Mononuclear cell (primary cell): ENCODE measurements around the gene CEP85L. TPM values are rescaled to one million over a fixed set of nuclear protein-coding genes. Genes with fewer than 3 reads are reported as not detected.

Experiments
- H3K27me3 ChIP-seq: 2 replicates; pipeline ENCODE4 v1.6.0; 2011; ENCODE audit warnings: low read length, control low read depth; ENCODE audit not compliant: insufficient read depth
- H3K4me1 ChIP-seq: 2 replicates; pipeline ENCODE4 v1.5.1; 2011; ENCODE audit warnings: mild to moderate bottlenecking, low read length, control low read depth; ENCODE audit not compliant: insufficient read depth
- H3K4me3 ChIP-seq: 2 replicates; pipeline ENCODE4 v1.5.1; 2011; ENCODE audit warnings: mild to moderate bottlenecking, low read length, moderate library complexity
- H3K9me3 ChIP-seq: 2 replicates; pipeline ENCODE4 v1.5.1; 2011; ENCODE audit warnings: low read depth, mild to moderate bottlenecking, control low read depth, low read length
- total RNA-seq: library from RNA; depleted of rRNA; stranded (reverse); fragments of >200 nt; gene quantifications from one replicate; pipeline ENCODE4 v1.2.3, GENCODE V29; 2012

Gene CEP85L
- total RNA-seq, 1 donor: 75.5 TPM

- Histone ChIP-seq H3K9me3 (no peaks in the 10 kb centered on the region), H3K4me1 (peaks cover 3% of the 10 kb centered on the region)
Measured at GRCh38 chr6:118669561-118669960, 18.2 kb upstream of the CEP85L start.

GRCh38 chr6:118668761-118669385 lies 17.5 kb upstream of the CEP85L start:
- peaks cover 5% of the 10 kb centered on the region for H3K4me1 ChIP-seq
- H3K27me3 ChIP-seq: no peaks in the 10 kb centered on the region
- no peak overlapping the region for H3K4me3 ChIP-seq
- H3K9me3 ChIP-seq: no peaks in the 10 kb centered on the region

More at GRCh38 chr6:118669561-118669960, 18.2 kb upstream of the CEP85L start:
- no peak overlapping the region for H3K4me3 ChIP-seq
- H3K27me3 ChIP-seq: no peaks in the 10 kb centered on the region

- Histone ChIP-seq H3K27me3 (no peaks in the 10 kb centered on the region), H3K4me3 (no peak overlapping the region), H3K4me1 (peaks cover 7% of the 10 kb centered on the region), H3K9me3 (no peaks in the 10 kb centered on the region)
Measured at GRCh38 chr6:118667988-118668387, 16.6 kb upstream of the CEP85L start.

GRCh38 chr6:118665011-118665410 lies 13.6 kb upstream of the CEP85L start:
- Histone ChIP-seq H3K4me3 (no peak overlapping the region), H3K9me3 (no peaks in the 10 kb centered on the region), H3K4me1 (peaks cover 9% of the 10 kb centered on the region), H3K27me3 (no peaks in the 10 kb centered on the region)

GRCh38 chr6:118663993-118664985 lies 12.9 kb upstream of the CEP85L start:
- Histone ChIP-seq H3K27me3 (no peaks in the 10 kb centered on the region), H3K4me1 (peaks cover 11% of the 10 kb centered on the region), H3K9me3 (no peaks in the 10 kb centered on the region), H3K4me3 (no peak overlapping the region)

- H3K4me3 ChIP-seq: no peak overlapping the region
- H3K9me3 ChIP-seq: no peaks in the 10 kb centered on the region
- peaks cover 16% of the 10 kb centered on the region for H3K4me1 ChIP-seq
- no peaks in the 10 kb centered on the region for H3K27me3 ChIP-seq
Measured at GRCh38 chr6:118661831-118662230, 10.4 kb upstream of the CEP85L start.

GRCh38 chr6:118660218-118660569 lies 8.8 kb upstream of the CEP85L start:
- H3K9me3 ChIP-seq: no peaks in the 10 kb centered on the region
- H3K4me3 ChIP-seq: no peak overlapping the region
- H3K27me3 ChIP-seq: no peaks in the 10 kb centered on the region
- peaks cover 16% of the 10 kb centered on the region for H3K4me1 ChIP-seq

GRCh38 chr6:118659513-118660217 lies 8.3 kb upstream of the CEP85L start:
- peaks cover 13% of the 10 kb centered on the region for H3K4me1 ChIP-seq

GRCh38 chr6:118656847-118657451 lies 5.6 kb upstream of the CEP85L start:
- no peak overlapping the region for H3K4me3 ChIP-seq
- H3K4me1 ChIP-seq: peaks cover 14% of the 10 kb centered on the region
- no peaks in the 10 kb centered on the region for H3K9me3 ChIP-seq
- no peaks in the 10 kb centered on the region for H3K27me3 ChIP-seq

More at GRCh38 chr6:118659513-118660217, 8.3 kb upstream of the CEP85L start:
- H3K9me3 ChIP-seq: no peaks in the 10 kb centered on the region
- no peaks in the 10 kb centered on the region for H3K27me3 ChIP-seq
- H3K4me3 ChIP-seq: no peak overlapping the region

GRCh38 chr6:118652051-118652615 lies 742 bp upstream of the CEP85L start:
- Histone ChIP-seq H3K27me3 (no peaks in the 10 kb centered on the region), H3K4me1 (peaks cover 19% of the 10 kb centered on the region), H3K9me3 (no peaks in the 10 kb centered on the region), H3K4me3 (peak overlapping the region; percentile 79)

- H3K9me3 ChIP-seq: no peaks in the 10 kb centered on the region
- peak overlapping the region; percentile 79 for H3K4me3 ChIP-seq
- H3K27me3 ChIP-seq: no peaks in the 10 kb centered on the region
- H3K4me1 ChIP-seq: peaks cover 18% of the 10 kb centered on the region
Measured at GRCh38 chr6:118650582-118651281, 659 bp downstream of the CEP85L start.

GRCh38 chr6:118649918-118650581 lies 1.3 kb downstream of the CEP85L start:
- Histone ChIP-seq H3K27me3 (no peaks in the 10 kb centered on the region), H3K4me3 (peak overlapping the region; percentile 79), H3K9me3 (no peaks in the 10 kb centered on the region), H3K4me1 (peaks cover 21% of the 10 kb centered on the region)

GRCh38 chr6:118648866-118649554 lies 2.4 kb downstream of the CEP85L start:
- H3K27me3 ChIP-seq: no peaks in the 10 kb centered on the region
- H3K4me3 ChIP-seq: no peak overlapping the region
- peaks cover 25% of the 10 kb centered on the region for H3K4me1 ChIP-seq
- no peaks in the 10 kb centered on the region for H3K9me3 ChIP-seq
